ENCODE results near the gene NANOG. TPM values are rescaled to one million over a fixed set of nuclear protein-coding genes. Genes with fewer than 3 reads are reported as not detected.
A peak's percentile ranks its signal among the peaks of the same experiment; 100 is the strongest.
"Not testable (repeated sequence)": the region's sequence is repeated elsewhere in the genome, so short reads cannot be mapped to it uniquely, and the experiment has no call there.

Gene NANOG
- total RNA-seq, 1 donor from 2014 or later, result 0.05 TPM

DNA sequence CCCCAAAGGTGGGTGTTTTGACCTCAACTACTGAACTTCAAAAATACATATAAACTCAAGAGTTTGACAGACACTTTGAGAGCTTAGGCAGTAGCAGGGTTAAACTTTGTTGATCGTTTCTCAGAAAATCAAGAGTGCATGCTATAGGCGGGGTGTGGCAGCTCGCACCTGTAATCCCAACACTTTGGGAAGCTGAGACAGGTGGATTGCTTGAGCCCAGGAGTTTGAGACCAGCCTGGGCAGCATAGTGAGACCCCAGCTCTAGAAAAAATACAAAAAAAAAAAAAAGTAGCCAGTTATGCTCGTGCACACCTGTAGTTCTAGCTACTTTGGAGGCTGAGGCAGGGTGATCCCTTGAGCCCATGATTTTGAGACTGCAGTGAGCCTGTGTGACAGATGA lies 12.3 kb downstream of the NANOG start:
- no peak overlapping the region for H3K4me3 Mint-ChIP-seq
- H3K27me3 Mint-ChIP-seq (ENCODE audit: low read depth), result no peaks in the 10 kb centered on the region
- no peak for DNase-seq (ENCODE audit: low read depth, low spot score)
- no peaks in the 10 kb centered on the region for H3K9me3 Mint-ChIP-seq
- H3K4me1 Mint-ChIP-seq, result peaks cover 4% of the 10 kb centered on the region
- TF ChIP-seq, protein P1, sequence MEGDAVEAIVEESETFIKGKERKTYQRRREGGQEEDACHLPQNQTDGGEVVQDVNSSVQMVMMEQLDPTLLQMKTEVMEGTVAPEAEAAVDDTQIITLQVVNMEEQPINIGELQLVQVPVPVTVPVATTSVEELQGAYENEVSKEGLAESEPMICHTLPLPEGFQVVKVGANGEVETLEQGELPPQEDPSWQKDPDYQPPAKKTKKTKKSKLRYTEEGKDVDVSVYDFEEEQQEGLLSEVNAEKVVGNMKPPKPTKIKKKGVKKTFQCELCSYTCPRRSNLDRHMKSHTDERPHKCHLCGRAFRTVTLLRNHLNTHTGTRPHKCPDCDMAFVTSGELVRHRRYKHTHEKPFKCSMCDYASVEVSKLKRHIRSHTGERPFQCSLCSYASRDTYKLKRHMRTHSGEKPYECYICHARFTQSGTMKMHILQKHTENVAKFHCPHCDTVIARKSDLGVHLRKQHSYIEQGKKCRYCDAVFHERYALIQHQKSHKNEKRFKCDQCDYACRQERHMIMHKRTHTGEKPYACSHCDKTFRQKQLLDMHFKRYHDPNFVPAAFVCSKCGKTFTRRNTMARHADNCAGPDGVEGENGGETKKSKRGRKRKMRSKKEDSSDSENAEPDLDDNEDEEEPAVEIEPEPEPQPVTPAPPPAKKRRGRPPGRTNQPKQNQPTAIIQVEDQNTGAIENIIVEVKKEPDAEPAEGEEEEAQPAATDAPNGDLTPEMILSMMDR (conservative IDR thresholded peaks at IDR 0.05), result no peak
- no peak overlapping the region for H3K27ac Mint-ChIP-seq (ENCODE audit: unreplicated experiment)
- H3K36me3 Mint-ChIP-seq (ENCODE audit: low read depth), result no peaks in the 10 kb centered on the region

DNA sequence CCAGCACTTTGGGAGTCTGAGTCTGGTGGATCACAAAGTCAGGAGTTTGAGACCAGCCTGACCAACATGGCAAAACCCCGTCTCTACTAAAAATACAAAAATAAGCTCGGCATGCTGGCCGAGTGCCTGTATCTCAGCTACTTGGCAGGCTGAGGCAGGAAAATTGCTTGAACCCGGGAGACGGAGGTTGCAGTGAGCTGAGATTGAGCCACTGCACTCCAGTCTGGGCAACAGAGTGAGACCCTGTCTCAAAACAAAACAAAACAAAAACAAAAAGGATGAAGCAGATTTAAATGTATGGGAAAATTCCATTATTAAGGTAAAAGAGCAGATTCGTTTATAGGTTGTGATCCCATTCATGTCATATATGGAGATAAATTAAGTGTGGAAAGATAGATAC lies 17.1 kb downstream of the NANOG start:
- not testable (repeated sequence) for H3K4me1 Mint-ChIP-seq; H3K4me3 Mint-ChIP-seq; H3K27ac Mint-ChIP-seq (ENCODE audit: unreplicated experiment); H3K36me3 Mint-ChIP-seq (ENCODE audit: low read depth); H3K27me3 Mint-ChIP-seq (ENCODE audit: low read depth); DNase-seq (ENCODE audit: low read depth, low spot score); H3K9me3 Mint-ChIP-seq

DNA sequence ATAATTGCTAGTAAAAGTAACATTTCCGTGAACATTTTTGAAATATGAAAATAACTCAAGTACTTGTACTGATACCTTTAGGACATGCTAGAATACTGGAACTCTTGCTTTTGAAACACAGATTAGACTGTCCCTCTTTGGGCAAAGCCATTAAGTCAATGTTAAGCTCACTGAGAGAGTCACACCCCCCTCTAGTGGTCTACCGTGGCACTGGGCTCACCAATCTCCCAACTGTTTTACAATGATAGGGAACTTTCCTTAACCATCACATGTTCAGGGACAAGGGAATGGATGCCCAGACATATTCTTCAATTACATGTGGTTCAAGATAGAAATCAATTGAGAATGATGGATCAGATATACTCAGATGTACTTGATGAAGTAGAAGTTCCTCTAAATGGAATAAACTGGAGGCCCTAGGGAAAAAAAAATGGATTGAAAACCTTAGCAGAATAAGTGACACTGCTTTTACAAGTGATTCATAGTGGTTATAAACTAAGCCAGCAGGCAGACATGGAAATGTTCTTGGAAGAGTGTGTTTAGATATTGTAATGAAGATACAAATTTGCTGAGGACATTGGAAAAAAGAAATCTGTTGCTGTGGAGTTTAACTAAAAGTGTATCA lies 17.8 kb downstream of the NANOG start:
- H3K9me3 Mint-ChIP-seq, result no peaks in the 10 kb centered on the region
- H3K36me3 Mint-ChIP-seq (ENCODE audit: low read depth), result no peaks in the 10 kb centered on the region
- no peaks in the 10 kb centered on the region for H3K27me3 Mint-ChIP-seq (ENCODE audit: low read depth)
- peak; percentile 78 for DNase-seq (ENCODE audit: low read depth, low spot score)
- TF ChIP-seq, protein P1 (conservative IDR thresholded peaks at IDR 0.05), result peak; percentile 100
- no peak overlapping the region for H3K27ac Mint-ChIP-seq (ENCODE audit: unreplicated experiment)
- H3K4me1 Mint-ChIP-seq, result no peaks in the 10 kb centered on the region
- H3K4me3 Mint-ChIP-seq, result no peak overlapping the region

DNA sequence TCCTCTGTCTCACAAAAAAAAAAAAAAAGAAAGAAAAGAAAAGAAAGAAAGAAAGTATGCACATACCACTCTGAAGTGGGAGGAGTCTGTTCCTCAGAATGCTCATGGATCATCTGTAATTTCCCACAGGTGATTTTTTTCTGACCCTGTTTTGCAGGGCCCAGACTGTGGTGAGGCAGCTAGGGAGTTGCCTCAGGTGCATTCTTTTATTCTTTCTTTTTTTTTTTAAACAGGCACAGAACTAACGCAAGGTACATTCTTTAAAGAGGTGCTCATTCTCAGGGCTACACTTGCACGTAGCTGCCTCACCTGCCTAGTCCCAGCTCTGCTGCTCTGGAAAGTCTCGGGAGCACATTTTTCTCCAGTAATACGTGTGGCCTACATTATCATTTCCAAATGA lies 36.6 kb downstream of the NANOG start:
- H3K36me3 Mint-ChIP-seq (ENCODE audit: low read depth); H3K27ac Mint-ChIP-seq (ENCODE audit: unreplicated experiment); H3K27me3 Mint-ChIP-seq (ENCODE audit: low read depth); H3K4me1 Mint-ChIP-seq; H3K4me3 Mint-ChIP-seq; DNase-seq (ENCODE audit: low read depth, low spot score); H3K9me3 Mint-ChIP-seq: not testable (repeated sequence)

DNA sequence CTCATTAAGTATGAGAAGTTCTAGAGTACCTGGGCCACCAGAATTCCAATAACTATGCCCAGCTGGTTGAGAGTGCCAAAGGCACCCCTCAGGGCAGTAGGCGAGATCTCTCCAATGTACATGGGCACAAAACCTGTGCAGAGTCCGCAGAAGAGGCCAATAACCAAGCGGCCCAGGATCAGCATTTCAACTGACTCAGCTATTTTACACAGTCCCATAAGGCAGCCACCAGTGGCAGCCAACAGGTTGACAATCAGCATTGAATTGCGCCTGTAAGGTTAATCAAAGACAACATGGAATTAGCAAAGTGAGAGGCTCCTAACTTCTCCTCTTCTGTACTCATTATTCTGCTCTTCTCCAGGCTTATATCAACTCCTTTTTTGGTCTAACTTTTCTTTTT lies 40.5 kb downstream of the NANOG start:
- H3K4me1 Mint-ChIP-seq; H3K4me3 Mint-ChIP-seq; DNase-seq (ENCODE audit: low read depth, low spot score); H3K27ac Mint-ChIP-seq (ENCODE audit: unreplicated experiment); H3K27me3 Mint-ChIP-seq (ENCODE audit: low read depth); H3K9me3 Mint-ChIP-seq; H3K36me3 Mint-ChIP-seq (ENCODE audit: low read depth): not testable (repeated sequence)

DNA sequence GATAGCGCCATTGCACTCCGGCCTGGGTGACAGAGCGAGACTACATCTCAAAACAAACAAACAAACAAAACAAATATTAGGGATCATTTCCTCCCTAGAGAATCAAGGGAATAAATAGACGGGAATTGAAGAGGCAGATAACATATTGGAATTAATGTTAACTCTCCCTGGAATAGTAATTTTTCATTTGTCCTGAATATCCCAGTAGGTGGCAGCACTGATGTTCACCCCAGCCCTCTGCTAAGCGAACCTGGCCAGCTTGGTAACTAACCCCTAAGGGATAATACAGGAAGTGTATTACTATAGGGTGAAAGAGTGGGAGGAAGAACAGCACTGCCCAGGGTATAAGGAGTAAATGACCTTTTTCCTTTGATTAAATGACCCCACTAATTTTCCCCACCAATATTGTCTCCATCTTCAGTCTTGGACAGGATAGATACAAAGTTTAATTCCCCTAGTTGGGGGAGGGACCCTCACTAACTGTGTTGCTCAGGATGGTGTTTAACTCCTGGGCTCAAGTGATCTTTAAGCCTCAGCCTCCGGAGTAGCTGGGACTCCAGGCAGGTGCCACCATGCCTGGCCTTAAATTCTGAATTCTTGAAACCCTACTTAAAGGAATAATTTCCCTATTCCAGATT lies 43.0 kb downstream of the NANOG start:
- H3K4me1 Mint-ChIP-seq, result no peaks in the 10 kb centered on the region
- no peaks in the 10 kb centered on the region for H3K36me3 Mint-ChIP-seq (ENCODE audit: low read depth)
- H3K4me3 Mint-ChIP-seq, result no peak overlapping the region
- no peaks in the 10 kb centered on the region for H3K9me3 Mint-ChIP-seq
- no peaks in the 10 kb centered on the region for H3K27me3 Mint-ChIP-seq (ENCODE audit: low read depth)
- peak; percentile 12 for DNase-seq (ENCODE audit: low read depth, low spot score)
- no peak overlapping the region for H3K27ac Mint-ChIP-seq (ENCODE audit: unreplicated experiment)
- TF ChIP-seq, protein P1 (conservative IDR thresholded peaks at IDR 0.05), result peak; percentile 67

DNA sequence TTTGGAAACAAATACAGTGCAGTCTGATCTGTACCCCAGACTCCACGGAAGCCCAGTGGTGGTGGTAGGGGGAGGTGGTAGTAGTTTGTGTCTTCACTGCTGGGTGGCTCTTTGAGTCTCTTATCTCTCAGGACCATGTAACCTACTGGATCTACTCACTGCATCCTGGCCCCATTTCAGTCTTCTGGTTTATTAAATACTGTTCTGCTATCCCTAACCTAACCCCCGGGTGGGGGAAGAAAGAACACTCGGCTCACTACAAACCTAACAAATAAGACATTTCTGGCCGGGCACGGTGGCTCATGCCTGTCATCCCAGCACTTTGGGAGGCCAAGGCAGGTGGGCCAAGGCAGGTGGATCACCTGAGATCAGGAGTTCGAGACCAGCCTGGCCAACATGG lies 44.0 kb downstream of the NANOG start:
- H3K36me3 Mint-ChIP-seq (ENCODE audit: low read depth); DNase-seq (ENCODE audit: low read depth, low spot score); H3K27ac Mint-ChIP-seq (ENCODE audit: unreplicated experiment); H3K27me3 Mint-ChIP-seq (ENCODE audit: low read depth); H3K4me3 Mint-ChIP-seq; H3K4me1 Mint-ChIP-seq; H3K9me3 Mint-ChIP-seq: not testable (repeated sequence)
